H1 (cell line): Measurements from ENCODE around the gene HRH2.

Source experiments
- ATF3 ChIP-seq: IDR thresholded peaks from 2 replicates; pipeline ENCODE4 v1.6.1; 2011; ENCODE audit warnings: low read depth, mild to moderate bottlenecking, low read length; ENCODE audit not compliant: insufficient read depth
- CEBPB ChIP-seq: IDR thresholded peaks from 2 replicates; pipeline ENCODE4 v1.6.1; 2012; ENCODE audit warnings: low read depth, low read length
- EP300 ChIP-seq, 2 experiments: IDR thresholded peaks; 1 replicate in 1 of 2; 2 replicates in 1 of 2; pipeline ENCODE4 v1.6.1; 2011 to 2012; ENCODE audit warnings: low read depth in 2 of 2, low read length in 2 of 2, mild to moderate bottlenecking in 2 of 2, borderline replicate concordance in 1 of 2, inconsistent platforms in 1 of 2, moderate library complexity in 1 of 2
- EZH2 ChIP-seq: fragments of 200-600 bp; sonication (generic); IDR thresholded peaks from 2 replicates; pipeline ENCODE4 v1.7.1; 2012; ENCODE audit warnings: low read depth, mild to moderate bottlenecking, moderate library complexity, low read length, inconsistent platforms; ENCODE audit not compliant: severe bottlenecking
- MAX ChIP-seq: IDR thresholded peaks from 2 replicates; pipeline ENCODE4 v1.6.1; 2012; ENCODE audit warnings: inconsistent platforms
- POLR2A ChIP-seq, 2 experiments: IDR thresholded peaks; 1 replicate in 1 of 2; 2 replicates in 1 of 2; pipeline ENCODE4 v1.6.1; 2011; ENCODE audit warnings: low read depth in 2 of 2, low read length in 2 of 2, mild to moderate bottlenecking in 2 of 2; ENCODE audit errors: control extremely low read depth in 1 of 2
- TF ChIP-seq, protein P1 (sequence below), 3 experiments: IDR thresholded peaks; 1 replicate in 2 of 3; 2 replicates in 1 of 3; pipeline versions ENCODE4 v1.5.1 to v1.6.1; 2011; ENCODE audit warnings: low read length in 3 of 3, mild to moderate bottlenecking in 3 of 3, inconsistent platforms in 2 of 3, low read depth in 1 of 3, moderate library complexity in 1 of 3; ENCODE audit not compliant: insufficient read depth in 1 of 3; ENCODE audit errors: control extremely low read depth in 1 of 3

DNA sequence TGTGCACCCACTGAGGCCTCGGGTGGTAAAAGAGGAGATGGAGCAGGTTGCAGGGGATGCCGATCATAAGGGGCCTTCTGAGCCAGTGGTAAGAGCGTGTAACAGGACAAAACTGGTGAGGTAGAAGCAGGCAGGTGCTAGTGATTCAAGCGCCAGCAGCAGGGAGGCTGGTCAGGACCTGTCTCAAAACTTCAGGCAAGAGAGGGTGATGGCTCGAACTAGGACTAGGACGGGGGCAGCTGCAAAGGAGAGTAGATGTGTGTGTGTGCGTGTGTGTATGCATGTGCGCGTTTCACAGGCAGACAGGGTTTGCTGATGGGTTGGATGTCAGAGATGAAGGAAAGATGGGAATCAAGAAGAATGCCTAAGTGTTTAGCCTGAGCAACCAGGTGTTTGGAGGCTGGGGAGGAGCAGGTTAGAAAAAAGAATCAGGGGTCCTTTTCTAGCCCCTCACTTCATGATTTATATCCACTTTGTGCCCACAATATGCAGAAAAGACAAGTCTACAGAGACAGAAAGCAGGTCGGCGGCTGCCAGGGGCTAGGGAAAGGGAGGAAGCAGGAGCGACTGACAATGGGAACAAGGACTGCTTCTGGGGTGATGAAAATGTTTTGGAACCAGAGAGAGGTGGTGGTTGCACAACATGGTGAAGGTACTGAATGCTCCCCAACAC lies 15.2 kb downstream of the HRH2 start:
- TF ChIP-seq, protein P1, sequence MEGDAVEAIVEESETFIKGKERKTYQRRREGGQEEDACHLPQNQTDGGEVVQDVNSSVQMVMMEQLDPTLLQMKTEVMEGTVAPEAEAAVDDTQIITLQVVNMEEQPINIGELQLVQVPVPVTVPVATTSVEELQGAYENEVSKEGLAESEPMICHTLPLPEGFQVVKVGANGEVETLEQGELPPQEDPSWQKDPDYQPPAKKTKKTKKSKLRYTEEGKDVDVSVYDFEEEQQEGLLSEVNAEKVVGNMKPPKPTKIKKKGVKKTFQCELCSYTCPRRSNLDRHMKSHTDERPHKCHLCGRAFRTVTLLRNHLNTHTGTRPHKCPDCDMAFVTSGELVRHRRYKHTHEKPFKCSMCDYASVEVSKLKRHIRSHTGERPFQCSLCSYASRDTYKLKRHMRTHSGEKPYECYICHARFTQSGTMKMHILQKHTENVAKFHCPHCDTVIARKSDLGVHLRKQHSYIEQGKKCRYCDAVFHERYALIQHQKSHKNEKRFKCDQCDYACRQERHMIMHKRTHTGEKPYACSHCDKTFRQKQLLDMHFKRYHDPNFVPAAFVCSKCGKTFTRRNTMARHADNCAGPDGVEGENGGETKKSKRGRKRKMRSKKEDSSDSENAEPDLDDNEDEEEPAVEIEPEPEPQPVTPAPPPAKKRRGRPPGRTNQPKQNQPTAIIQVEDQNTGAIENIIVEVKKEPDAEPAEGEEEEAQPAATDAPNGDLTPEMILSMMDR (IDR thresholded peaks at IDR 0.05; ENCODE audit: control extremely low read depth in 1 of 3, insufficient read depth in 1 of 3, low read depth in 1 of 3, low read length in 3 of 3), result no peak
- TF ChIP-seq EP300 (IDR thresholded peaks at IDR 0.05; ENCODE audit: borderline replicate concordance in 1 of 2, low read depth in 2 of 2, low read length in 2 of 2) (no peak), ATF3 (no peak), EZH2 (no peak), MAX (no peak), POLR2A (IDR thresholded peaks at IDR 0.05; ENCODE audit: control extremely low read depth in 1 of 2, low read depth in 2 of 2, low read length in 2 of 2) (no peak), CEBPB (no peak)
